Stimulated activated CD8-positive, alpha-beta memory T cell treated with anti-CD3 and anti-CD28 coated beads, Interleukin-15, amount 100 ng/mL, for 1 hour (primary cell): ENCODE results near the gene MYO7A.

Experiments used
- DNase-seq: peaks from one replicate; pipeline ENCODE4 v3.0.0-alpha.2; 2020; ENCODE audit warnings: low read depth

The MYO7A gene

DNA sequence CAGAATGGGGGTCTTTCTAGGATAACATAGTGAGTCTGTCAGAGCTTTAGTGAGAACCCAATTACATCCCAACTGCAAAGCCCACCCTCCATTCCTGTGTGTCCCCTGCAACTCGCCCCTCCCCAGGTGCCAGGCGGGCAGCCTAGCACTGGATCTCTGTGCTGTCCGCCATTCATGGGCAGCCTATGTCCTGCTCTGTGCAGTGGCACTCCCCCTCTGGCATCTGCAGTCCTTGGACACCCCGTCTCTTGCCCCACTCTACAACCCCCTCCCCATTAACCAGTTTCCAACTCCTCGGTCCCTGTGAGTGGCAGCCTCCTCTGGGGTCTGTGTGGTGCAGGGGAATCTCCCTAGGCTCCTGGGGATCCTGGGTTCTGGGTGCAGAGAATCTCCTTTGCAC is 37.0 kb downstream of the MYO7A start:
- DNase-seq = no peak

DNA sequence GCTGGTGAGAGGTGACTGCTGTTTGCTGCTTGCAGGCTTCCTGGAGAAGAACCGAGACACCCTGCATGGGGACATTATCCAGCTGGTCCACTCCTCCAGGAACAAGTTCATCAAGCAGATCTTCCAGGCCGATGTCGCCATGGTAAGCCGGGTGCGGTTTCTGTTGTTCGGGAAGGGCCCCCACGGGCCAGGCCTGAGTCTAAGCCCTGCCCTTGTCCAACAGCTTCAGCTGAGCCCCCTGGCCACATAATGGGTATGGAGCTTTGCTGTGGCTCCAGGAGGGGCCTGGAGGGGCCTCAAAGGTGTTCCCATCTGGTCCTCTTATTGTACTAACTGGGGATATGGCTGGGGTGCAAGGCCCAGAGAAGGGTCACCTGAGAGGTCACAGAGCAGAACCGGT is 38.0 kb downstream of the MYO7A start:
- DNase-seq = no peak

DNA sequence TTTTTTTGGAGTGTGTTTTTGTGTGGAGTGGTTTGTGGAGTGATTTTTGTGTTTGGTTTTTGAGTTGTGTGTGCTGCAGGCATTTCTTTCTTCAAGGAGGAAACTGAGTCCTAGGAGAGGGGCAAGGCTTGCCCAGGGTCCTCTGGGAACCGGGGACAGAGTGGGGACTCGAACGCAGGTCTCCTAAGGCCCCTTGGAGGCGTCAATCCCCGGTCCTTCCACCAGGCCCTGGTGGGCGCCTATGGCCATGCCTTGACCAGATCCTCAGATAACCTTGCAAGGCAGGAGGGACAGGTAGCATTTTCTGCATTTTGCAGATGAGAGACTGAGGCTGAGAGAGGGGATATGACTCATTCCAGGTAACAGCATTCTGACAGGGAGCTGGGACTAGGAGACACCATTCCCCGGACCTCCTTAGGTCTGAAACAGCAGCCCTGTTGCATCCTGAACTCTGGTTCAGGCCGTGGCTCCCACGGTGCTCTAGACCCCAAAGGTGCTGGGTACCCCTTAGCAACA is 39.1 kb downstream of the MYO7A start:
- no peak for DNase-seq

DNA sequence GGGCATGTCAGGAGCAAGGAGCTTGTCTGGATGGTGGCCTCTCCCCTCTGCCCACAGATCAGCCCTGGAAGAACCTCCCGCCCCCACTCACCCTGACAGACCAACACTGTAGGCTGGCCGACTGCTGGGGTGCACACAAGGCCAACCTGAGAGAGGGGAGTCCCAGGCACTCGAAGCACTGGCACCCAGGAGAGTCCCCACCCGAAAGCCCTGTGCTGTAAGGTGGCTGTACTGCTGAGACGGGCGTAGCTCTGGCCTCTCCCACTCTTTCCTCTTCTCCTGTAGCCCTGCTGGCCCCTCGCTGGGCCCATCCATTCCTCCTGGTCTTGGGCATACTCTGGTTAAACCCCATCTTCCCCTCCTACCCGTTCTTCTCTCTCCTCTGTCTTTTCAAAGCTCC is 39.7 kb downstream of the MYO7A start:
- DNase-seq = no peak

DNA sequence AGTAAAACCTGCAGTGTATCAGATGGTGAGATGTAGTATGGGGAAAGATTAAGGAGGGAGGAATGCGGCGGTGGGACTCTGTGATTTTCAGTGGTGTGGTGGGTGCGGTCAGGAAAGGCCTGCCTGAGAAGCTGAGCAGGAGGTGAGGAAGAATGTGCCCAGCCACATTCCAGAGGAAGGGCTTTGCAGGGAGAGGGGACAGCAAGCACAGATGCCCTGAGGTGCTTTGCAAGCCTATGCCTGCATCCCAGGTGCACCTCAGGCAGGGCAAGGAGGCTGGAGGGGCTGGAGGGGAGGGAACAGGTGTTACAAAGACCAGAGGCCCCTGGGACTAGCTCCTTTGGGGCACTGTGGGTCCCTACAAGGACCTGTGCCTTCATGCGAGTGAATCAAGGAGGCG is 42.1 kb downstream of the MYO7A start:
- no peak for DNase-seq

DNA sequence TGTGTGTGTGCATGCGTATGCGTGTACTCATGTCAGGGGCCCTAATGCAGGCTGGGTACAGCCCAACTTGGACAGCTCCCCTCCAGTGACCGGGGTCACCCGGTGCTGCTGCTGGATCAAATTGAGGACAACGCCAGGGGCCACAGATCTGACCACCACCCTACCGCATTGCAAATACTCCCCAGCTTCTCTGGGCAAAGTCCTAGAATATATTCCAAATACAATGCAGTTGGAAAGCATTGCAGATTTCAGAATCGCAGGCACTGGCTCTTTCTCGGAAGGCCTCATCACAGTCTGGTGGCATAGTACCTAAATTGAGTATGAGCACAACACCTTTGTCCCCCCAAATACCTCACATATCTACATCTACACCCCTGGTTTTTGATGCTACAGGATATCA is 43.2 kb downstream of the MYO7A start:
- DNase-seq = no peak

DNA sequence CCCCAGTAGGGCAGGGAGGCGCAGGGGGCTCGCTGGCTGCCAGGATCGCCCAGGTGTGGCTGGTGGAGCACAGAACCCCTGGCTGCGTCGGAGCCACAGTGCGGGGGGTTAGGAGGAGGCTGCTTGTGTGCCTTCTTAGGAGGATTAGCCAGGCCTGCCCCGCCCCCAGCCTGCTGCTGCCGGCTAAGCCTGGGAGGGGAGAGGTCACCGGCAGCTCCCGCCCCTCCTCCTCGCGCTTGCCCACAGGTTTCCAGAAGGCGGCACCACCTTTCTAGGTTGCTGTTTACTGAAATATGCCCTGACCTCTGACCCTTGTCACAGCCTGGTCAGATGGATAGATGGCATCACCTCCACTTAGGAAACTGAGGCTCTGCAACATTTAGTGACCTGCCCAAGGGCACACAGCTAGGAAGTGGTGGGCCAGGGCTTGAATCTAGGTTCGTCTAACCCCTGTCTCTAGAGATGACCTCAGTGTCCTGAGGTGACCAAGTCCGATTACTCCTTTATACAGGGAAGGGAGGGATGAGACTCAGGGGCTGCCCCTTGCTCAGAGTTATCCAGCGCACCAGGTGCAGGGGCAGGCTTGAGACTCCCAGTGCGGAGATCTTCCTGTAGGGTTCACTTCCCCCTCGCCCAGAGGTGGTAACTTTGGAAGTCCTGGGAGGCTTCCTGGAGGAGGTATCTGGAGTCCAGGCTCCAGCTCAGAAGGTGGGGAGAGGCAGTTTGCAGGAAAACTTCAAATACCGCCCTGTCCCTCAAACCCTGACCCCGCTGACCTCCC is 44.0 kb downstream of the MYO7A start:
- DNase-seq = no peak

DNA sequence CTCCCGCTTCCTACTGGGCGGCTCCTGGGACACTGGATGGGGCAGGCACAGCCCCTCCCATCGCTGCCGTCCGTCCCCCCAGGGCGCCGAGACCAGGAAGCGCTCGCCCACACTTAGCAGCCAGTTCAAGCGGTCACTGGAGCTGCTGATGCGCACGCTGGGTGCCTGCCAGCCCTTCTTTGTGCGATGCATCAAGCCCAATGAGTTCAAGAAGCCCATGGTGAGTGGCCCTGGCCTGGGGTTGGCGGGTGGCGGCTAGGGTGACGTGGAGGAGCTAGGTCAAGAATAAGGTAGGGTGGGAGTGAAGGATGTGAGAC is 44.6 kb downstream of the MYO7A start:
- DNase-seq = no peak

DNA sequence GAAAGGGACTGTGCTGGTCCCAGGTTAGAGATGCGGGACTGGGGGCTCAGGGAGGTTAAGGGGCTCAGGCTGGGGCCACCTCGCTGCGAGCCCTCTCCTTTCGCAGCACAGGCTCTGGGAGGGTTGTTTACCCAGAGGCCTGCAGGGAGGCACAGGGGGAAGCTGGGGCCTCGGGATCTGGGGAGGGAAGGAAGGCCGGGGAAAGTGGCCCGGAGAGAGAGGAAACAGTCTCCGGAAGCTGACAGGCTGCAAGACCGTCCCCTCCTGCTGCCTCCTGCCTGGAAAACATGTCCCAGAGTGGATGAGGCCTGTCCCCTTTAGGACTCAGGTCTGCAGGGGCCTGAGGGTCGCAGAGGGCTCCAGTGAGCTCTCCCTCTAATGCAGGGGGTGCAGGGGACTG is 45.4 kb downstream of the MYO7A start:
- DNase-seq = no peak

DNA sequence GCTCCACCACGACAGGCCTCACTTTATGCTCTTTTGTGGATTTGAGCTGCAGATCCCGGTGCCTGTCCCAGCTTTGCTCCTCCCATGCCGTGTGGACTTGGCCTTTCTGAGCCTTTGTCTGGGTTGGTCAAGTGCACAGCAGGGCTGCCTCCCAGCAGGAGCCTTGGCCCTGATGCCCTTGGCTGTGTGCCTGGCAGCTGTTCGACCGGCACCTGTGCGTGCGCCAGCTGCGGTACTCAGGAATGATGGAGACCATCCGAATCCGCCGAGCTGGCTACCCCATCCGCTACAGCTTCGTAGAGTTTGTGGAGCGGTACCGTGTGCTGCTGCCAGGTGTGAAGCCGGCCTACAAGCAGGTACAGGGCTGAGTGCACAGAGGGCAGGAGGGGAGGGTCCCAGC is 46.5 kb downstream of the MYO7A start:
- no peak for DNase-seq

DNA sequence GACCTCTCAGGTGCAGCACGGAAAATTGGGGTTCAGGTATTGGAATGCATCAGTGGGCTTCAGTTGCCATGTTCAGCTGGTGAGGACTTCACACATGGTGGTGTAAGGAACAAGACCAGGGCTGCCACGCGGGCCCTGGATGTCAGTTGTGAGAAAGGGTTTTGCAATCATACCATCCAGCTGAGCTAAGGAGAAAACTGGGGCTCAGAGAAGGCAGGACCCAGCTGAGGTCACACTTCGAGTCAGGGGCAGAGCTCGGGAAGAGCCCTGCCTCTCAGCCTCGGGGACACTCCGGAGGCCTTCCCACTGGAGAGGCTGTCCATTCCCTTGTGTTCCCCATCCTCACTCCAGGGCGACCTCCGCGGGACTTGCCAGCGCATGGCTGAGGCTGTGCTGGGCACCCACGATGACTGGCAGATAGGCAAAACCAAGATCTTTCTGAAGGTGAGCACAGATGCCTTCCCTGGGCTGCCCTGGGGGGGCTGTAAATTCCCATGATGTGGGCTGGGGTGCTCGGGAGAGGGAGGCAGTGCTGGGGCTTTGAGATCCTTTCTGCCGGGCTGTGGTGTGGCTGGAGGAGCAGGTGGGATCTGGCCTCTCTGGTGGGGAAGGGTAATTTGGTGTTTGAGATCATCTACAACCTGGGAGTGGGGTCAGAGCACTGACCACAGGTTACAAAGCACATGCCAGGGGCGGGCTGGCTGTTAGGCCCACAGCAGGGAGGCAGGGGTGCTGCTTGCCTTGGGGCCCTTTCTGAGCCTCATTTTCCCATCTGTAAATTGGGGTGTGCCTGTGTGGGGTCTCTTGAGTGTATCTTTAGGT is 47.2 kb downstream of the MYO7A start:
- DNase-seq = no peak

DNA sequence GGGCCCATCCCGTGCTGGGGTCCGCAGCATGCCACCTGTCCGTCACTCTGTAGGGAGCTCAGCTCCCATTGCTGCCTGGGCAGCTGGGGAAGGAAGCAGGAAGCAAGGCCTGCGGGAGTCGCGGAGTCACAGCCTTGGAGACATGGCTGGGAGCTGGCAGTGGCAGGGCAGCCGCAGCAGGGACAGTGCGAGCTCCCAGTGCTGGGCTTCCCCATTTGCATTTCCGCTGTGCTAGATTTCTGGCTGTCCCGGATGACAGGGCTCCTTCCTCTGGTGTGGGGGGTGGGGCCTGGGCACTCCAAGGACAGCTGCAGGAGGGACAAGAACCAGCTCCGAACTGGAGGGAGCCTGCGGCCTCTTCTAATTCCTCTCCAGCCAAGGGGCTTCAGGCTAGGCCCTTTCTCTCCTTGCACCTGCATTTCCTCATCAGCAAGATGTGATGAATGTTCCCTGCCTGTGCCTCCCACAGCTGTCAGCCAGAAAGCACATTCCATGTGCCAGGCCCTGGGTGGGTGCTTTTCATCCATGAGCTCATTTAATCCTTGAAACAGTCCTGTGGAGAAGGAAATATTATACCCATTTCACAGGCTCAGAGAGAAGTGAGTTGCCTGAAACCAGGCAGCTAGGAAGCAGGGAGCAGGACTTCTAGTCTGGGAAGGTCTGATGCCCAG is 48.0 kb downstream of the MYO7A start:
- no peak for DNase-seq

DNA sequence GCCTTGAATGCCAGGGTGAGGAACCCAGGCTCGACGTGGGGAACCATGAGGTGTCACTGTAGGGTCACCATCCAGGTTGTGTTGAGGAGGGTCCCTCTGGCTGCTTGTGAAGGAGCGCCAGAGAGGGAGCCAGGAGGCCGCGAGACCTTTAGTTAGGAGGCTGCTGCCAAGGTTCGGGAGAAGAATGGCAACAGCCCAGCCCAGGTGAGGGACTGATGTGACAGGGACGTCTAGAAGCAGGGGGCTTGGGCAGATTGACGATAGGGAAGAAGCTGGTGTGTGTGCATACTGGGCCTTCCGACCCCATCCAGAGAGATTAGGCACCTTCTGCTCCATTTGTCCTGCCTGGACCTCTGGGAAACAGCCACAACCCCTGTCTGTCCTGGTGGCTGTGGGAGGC is 49.0 kb downstream of the MYO7A start:
- DNase-seq = no peak

DNA sequence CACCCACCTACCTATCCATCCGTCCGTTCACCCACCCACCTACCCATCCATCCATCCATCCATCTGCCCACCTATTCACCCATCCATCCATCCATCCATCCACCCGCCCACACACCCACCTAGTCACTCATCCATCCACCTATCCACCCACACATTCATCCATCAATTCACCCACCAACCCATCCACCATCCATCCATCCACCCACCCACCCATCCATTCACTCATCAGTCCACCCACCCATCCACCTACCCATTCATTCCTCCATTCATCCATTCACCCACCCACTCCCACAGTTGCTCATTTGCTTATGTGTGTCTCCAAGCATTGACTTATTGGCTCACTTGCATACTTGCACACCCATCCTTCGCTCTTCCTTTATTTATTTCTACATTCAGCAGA is 50.1 kb downstream of the MYO7A start:
- no peak for DNase-seq

DNA sequence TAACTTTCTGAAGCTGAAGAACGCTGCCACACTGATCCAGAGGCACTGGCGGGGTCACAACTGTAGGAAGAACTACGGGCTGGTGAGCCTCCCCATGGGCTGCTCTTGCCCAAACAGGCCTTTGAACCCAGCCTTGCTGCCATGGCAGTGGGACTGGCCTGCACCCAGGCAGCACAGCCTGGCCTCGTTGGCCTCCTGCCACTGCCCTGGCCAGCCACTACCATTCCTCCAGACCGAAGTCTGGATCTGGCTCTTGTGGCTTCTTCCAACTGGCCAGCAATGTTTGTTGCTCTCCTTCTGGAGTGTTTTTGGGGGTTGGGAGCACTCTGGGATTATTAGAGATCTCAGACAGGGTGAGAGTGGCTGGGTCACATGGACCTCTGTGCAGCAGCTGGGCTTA is 51.0 kb downstream of the MYO7A start:
- DNase-seq = no peak

DNA sequence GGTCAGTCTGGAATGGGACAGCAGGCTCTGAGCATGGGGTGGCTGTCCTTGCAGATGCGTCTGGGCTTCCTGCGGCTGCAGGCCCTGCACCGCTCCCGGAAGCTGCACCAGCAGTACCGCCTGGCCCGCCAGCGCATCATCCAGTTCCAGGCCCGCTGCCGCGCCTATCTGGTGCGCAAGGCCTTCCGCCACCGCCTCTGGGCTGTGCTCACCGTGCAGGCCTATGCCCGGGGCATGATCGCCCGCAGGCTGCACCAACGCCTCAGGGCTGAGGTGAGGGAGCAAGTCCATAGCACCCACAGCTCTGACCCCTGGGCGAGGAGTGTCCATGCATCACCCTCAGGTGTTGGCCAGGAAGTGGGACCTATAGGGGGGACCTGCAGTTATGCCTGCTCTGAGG is 51.6 kb downstream of the MYO7A start:
- no peak for DNase-seq

DNA sequence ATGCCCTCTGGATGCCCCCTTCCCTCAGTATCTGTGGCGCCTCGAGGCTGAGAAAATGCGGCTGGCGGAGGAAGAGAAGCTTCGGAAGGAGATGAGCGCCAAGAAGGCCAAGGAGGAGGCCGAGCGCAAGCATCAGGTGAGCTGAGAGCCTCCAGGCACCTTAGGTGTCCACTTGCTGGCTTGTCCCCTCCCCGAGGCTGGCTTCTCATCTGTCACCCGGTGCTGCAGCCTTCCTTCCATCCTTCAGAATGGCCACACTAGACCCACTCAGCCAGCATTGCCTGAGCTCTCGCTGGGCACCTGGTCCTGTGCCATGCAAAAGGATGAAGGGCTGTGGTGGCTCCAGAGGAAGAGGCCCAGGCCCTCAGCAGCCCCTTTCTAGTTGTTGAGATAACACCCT is 52.3 kb downstream of the MYO7A start:
- DNase-seq = no peak

DNA sequence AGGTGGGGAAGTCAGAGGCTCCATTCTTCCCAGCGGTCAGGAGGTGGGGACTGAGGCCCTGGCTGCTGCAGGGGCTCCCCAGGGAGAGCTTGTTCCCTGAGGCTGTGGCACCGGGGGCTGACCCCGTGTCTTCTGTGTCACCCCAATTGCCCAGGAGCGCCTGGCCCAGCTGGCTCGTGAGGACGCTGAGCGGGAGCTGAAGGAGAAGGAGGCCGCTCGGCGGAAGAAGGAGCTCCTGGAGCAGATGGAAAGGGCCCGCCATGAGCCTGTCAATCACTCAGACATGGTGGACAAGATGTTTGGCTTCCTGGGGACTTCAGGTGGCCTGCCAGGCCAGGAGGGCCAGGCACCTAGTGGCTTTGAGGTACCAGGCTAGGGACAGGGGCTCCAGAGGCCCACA is 53.2 kb downstream of the MYO7A start:
- DNase-seq = no peak

DNA sequence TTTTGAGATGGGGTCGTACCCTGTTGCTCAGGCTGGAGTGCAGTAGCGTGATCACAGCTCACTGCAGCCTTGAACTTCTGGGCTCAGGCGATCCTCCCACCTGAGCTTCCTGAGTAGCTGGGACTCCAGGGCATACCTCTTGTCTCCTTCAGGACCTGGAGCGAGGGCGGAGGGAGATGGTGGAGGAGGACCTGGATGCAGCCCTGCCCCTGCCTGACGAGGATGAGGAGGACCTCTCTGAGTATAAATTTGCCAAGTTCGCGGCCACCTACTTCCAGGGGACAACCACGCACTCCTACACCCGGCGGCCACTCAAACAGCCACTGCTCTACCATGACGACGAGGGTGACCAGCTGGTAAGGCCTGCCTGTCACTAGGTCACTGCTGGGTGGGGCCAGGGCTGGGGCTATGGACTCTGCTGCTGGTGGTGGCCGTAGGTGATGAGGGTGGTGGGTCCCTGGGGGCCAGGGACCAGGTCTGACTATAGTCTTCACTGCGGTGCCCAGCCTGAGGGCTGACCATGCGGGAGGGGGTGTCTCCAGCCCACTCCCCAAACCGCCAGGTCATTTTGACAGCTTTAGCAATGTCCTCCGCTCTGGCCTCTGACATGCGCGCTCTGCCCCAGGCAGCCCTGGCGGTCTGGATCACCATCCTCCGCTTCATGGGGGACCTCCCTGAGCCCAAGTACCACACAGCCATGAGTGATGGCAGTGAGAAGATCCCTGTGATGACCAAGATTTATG is 53.9 kb downstream of the MYO7A start:
- DNase-seq = no peak

DNA sequence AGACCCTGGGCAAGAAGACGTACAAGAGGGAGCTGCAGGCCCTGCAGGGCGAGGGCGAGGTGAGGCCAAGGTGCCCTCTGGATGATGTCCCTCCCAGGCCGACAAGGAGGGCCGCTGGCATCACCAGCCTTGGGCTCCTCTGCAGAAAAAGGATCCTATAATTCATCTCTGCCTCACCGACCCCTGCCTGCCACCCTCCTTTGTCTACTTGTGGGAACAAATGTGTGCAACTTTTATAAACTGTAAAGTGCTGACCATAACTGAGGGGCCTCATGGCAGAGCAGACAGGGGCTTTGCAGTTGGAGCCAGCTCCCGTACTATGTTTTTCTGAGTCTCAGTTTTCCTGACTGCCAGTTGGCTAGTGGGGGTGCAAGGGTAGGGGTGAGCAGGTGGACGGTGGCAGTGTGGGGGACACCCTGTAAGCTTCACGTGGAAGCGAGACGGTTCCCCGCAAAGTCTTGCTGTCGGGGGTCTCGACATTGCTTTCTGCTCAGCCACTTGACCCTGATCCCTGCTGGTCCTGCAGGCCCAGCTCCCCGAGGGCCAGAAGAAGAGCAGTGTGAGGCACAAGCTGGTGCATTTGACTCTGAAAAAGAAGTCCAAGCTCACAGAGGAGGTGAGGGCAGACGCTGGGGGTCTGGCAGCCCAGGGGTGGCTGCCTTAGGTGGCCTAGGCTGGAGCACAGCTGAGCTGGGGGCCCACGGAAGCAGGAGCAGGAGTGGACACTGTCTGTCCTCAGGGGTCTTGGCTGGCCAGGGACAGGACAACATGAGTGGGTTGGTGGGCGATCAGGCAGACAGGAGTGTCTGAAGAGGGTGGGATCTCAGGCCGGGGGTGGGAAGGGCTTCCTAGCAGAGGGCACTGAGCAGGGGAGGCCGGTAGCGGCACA is 54.7 kb downstream of the MYO7A start:
- DNase-seq = no peak

DNA sequence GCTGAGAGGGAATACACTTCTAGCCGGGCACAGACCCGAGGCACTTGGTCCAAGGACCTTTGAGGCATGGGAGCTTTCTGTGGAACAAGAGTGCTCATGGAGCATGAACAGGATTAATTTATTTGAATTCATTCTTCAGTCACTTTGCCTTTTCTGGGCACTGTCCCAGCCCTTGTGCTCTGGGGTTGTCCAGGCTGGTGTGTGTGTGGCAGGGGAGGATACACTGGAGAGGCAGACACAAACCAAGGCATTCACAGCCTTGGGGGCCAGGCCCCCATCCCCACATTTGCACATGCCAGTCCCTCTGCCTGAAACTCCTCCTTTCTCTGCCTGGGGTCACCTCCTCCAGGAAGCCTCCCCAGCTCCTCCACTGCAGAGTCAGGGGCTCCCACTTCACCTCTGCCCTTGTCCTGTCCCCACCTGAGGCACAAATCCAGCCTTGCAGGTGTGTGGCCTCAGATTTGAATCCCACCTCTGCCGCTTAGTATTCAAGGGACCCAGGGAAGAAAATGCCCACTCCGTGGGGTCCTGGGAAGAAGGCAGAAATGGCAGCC is 55.5 kb downstream of the MYO7A start:
- DNase-seq = no peak
